ENCODE measurements around the gene AATF.

The AATF gene

GRCh38 chr17:37086948-37087347 lies 138.2 kb downstream of the AATF start:
- DNase-seq, result no peak

DNA sequence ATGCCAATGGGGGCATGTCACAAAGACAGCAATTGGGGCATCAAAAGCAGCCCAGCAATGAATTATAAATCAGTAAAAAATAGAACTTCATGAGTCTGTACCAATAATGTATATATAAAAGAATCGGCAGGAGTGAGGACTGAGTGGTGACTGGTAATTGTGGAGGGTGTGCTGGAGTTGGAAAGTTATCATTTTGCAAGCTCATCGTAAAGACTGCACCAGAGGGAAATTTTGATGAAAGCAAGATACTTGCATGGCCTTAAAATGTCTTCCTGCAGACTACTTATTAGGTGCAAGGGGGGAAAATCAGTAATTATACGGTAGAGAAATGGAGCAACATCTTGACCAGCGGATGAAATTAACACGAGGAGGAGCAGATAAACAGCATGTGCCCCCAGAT lies 138.9 kb downstream of the AATF start:
- DNase-seq, result no peak

GRCh38 chr17:37088459-37088858 lies 139.7 kb downstream of the AATF start:
- peak; percentile 18 to 28 for DNase-seq

DNA sequence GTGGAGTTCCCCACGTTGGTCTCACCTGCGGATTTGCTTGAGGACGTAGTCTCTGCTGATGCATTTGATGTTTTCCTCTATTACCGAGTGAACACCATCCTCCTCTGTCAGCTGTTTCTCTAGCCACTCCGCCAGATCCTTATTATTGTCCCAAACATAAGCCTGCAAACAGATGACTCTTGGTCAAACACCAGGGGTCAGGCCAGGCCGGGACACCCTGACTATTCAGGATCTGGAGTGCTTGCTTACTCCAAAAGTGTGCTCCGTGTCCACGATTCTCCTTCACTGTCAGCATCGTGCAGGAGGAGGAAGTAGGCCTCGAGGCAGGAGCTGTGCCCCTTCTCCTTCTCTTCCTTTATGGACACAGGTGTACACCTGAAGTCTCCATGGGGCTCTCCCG lies 140.2 kb downstream of the AATF start:
- no peak for DNase-seq

DNA sequence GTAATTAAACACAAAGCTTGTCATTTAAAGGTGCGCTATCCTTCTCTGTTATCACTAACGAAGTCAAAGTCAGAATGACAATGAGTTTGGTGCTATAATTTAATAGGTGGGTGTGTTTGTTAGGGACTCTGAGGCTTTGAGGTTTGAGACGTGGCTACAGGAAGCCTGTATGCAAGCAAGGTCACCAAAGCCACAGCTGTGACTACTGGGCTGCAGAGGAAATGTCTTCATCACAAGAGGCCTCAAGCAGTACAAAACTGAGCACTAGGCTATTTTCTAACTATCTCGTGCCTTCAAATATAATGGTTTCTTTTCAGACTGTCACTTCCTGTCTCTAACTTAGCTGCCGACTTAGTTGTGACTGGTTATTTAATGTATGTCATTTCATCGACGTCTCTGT lies 141.2 kb downstream of the AATF start:
- no peak for DNase-seq

DNA sequence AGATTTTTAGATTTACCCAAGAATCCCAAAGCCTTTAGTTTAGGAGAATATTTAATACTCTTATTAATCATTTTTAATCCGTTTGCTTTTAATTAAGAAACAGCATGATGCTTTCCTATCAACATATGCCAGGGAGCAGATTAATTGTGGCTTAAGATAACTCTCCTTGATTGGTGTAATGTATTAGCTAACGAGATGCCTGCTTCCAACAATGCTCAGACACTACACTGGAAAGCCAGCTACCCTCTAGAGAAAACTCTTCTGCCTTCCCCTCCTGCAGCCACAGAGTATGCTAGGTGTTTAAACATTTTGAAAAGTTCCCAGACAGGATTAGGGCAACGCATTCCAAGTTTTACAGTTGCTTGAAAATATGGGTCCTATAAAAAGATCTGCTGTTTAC lies 142.2 kb downstream of the AATF start:
- no peak for DNase-seq

DNA sequence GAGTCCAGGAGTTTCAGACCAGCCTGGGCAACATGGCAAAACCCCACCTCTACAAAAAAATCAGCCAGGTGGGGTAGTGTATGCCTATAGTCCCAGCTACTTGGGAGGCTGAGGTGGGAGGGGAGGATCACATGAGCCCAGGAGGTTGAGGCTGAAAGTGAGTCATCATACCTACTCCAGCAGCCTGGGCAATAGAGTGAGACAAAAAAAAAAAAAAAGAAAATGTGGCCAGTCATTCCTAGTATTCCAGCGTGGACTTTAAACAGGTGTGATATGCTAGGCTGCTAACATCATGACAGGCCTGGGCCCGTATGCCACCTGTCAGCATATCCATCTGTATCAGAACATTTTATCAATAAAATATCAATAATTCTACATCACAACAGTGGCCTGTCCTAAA lies 143.3 kb downstream of the AATF start:
- no peak for DNase-seq

DNA sequence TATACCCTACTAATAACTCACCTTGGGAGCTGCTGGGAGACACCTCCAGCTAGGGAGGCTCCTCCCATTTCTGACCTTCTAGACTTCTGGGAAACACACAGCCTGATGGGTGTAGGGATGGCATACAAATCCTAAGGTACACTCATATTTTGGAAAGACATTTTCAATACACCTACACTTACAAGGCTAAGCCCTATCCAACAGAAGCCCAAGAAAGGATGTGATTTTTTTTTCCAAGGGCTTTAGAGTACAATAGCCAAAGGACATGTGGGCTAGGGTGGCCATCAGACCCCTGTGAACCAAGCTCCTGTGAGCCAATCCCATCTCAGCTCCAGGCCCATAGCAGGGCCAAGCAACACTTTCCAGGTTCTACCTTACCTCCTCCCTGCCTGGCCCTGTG lies 143.9 kb downstream of the AATF start:
- no peak for DNase-seq

GRCh38 chr17:37094391-37094790 lies 145.6 kb downstream of the AATF start:
- DNase-seq, result no peak

GRCh38 chr17:37096071-37096470 lies 147.3 kb downstream of the AATF start:
- DNase-seq, result no peak

DNA sequence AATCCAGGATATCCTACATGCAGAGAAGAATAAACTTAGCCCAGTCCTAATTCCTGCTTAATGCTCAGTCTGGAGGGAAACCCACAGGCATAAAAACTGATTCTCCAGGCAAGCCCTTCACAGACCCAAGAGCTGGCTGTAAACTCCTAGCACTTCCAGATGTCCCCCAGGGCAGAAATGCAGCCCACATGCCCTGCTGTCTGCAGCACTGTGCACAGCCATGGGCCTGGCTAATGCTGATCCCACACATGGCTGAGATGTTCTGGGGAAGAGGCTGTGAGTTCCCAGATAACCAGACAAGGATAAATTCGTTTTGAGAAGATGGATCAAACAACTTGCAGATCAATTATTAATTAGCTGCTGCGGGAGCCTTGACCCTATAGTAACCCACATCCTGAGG lies 148.4 kb downstream of the AATF start:
- no peak for DNase-seq

- DNase-seq, result no peak
Measured at GRCh38 chr17:37098152-37098551, 149.4 kb downstream of the AATF start.

GRCh38 chr17:37098910-37099664 lies 150.3 kb downstream of the AATF start:
- no peak for DNase-seq

DNA sequence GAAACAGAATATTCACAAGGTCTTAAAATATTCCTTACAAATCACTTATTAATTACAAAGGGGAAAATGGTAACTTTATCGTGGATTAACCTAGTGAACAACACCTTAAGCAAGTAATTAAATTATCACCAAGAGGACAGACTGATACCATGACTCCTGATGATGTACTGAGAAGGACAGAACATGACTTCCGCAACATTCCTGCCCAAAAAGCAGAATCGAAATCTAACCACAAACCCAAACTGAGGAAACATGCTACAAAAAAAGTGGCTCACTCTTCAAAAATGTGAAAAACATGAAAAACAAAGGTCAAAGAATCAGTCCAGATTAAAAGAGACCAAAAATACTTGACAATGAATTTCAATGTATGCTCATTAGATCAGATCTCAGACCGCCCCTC lies 151.5 kb downstream of the AATF start:
- no peak for DNase-seq

- no peak for DNase-seq
Measured at GRCh38 chr17:37101306-37101705, 152.6 kb downstream of the AATF start.

- no peak for DNase-seq
Measured at GRCh38 chr17:37103231-37103630, 154.5 kb downstream of the AATF start.

- DNase-seq, result no peak
Measured at GRCh38 chr17:37106049-37106448, 157.3 kb downstream of the AATF start.
